Astrocyte of the spinal cord (primary cell): ENCODE results near the gene KIF1C.
"Not testable (repeated sequence)": the region's sequence is repeated elsewhere in the genome, so short reads cannot be mapped to it uniquely, and the experiment has no call there.

Experiments used
- DNase-seq: peaks from one replicate; pipeline ENCODE4 v3.0.0; 2011; ENCODE audit warnings: low read depth, low spot score
- H3K4me3 ChIP-seq: 2 replicates; pipeline ENCODE4 v1.5.1; 2011; ENCODE audit warnings: low read depth, mild to moderate bottlenecking, low read length, moderate library complexity
- CTCF ChIP-seq: IDR thresholded peaks from 2 replicates; pipeline ENCODE4 v1.5.1; 2012; ENCODE audit warnings: low read depth, mild to moderate bottlenecking, low read length, inconsistent platforms
- in situ Hi-C: cut with HindIII; loops from 2 replicates; pipeline ENCODE4 v1.10.0; 2017; ENCODE audit warnings: low sequenced_read_pairs

The KIF1C gene

GRCh38 chr17:5049314-5049841 lies 51.6 kb downstream of the KIF1C start:
- in situ Hi-C loops: no loop called here
- no peak for DNase-seq
- no peak overlapping the region for H3K4me3 ChIP-seq
- no peak for TF ChIP-seq CTCF

- no peak overlapping the region for H3K4me3 ChIP-seq
These were observed 52.5 kb downstream of the KIF1C start for GRCh38 chr17:5050278-5050677.

GRCh38 chr17:5055543-5055942 lies 57.8 kb downstream of the KIF1C start:
- in situ Hi-C loops: no loop called here
- no peak overlapping the region for H3K4me3 ChIP-seq
- DNase-seq: no peak
- no peak for TF ChIP-seq CTCF

More at GRCh38 chr17:5050278-5050677, 52.5 kb downstream of the KIF1C start:
- DNase-seq: no peak
- in situ Hi-C loops: no loop called here
- no peak for TF ChIP-seq CTCF

GRCh38 chr17:5065227-5065744 lies 67.5 kb downstream of the KIF1C start:
- DNase-seq: no peak
- no peak overlapping the region for H3K4me3 ChIP-seq
- in situ Hi-C loops: no loop called here
- no peak for TF ChIP-seq CTCF

- DNase-seq: no peak
- no peak for TF ChIP-seq CTCF
- H3K4me3 ChIP-seq: no peak overlapping the region
- in situ Hi-C loops: no loop called here
These were observed 70.5 kb downstream of the KIF1C start for GRCh38 chr17:5068236-5068635.

GRCh38 chr17:5069724-5070123 lies 72.0 kb downstream of the KIF1C start:
- no peak for TF ChIP-seq CTCF
- no peak overlapping the region for H3K4me3 ChIP-seq
- no peak for DNase-seq
- in situ Hi-C loops: no loop called here

GRCh38 chr17:5075472-5075871 lies 77.7 kb downstream of the KIF1C start:
- H3K4me3 ChIP-seq, in situ Hi-C loops: not testable (repeated sequence)

GRCh38 chr17:5077275-5077674 lies 79.5 kb downstream of the KIF1C start:
- DNase-seq, in situ Hi-C loops, H3K4me3 ChIP-seq: not testable (repeated sequence)

More at GRCh38 chr17:5075472-5075871, 77.7 kb downstream of the KIF1C start:
- not testable (repeated sequence) for DNase-seq
